Measurements from ENCODE around the gene KRT83.
"Not testable (repeated sequence)": the region's sequence is repeated elsewhere in the genome, so short reads cannot be mapped to it uniquely, and the experiment has no call there.

Gene KRT83

DNA sequence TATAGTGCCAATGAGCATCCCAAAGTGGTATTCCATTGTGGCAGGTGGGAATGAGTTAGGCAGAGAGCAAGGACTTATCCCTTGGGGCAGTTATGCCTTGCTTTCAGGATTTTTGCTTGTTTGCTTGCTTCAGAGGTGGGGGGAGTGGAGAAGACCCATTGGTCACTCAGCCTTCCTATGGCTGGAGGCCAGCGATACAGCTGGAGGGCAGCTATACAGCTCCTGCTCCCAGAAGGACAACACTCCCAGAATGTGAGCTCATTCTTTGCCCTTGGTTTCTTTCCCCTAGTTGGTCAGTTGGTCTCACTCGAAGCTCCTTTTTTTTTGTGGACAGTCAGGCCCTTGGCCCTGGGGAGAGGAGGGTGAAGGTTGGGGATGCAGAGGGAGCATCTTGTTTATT is 14.5 kb downstream of the KRT83 start:
- DNase-seq, result no peak

DNA sequence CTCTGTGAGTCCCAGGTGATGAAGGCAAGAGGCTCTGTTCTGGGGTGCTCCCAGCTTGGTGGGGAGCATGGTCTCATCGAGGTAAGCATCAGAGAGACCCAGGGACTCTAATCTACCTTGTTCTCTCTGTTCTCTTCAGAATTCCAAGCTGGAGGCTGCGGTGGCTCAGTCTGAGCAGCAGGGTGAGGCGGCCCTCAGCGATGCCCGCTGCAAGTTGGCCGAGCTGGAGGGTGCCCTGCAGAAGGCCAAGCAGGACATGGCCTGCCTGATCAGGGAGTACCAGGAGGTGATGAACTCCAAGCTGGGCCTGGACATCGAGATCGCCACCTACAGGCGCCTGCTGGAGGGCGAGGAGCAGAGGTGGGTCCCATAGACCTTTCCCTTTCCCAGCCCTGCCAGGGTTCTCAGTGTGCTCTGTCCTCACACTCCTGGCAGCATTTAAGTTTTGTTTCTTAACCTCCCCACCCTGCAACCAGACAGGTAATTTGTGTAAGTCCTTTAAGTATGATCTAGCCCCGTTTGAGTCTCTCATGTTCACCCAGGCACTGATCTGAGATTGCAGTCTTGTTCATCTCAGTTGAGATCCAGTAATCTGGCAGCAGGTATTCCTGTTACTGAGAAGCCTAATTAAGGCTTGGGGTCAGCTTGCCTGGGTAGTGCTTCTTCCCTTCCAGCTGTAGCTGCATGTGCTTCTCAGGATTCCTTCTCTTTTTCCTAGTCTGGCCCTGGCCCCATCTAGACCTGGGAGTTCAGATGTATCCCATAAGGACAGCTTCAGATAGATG is 15.1 kb downstream of the KRT83 start:
- no peak for DNase-seq

- DNase-seq, result not testable (repeated sequence)
These were observed 16.2 kb downstream of the KRT83 start for GRCh38 chr12:52304941-52305411.

DNA sequence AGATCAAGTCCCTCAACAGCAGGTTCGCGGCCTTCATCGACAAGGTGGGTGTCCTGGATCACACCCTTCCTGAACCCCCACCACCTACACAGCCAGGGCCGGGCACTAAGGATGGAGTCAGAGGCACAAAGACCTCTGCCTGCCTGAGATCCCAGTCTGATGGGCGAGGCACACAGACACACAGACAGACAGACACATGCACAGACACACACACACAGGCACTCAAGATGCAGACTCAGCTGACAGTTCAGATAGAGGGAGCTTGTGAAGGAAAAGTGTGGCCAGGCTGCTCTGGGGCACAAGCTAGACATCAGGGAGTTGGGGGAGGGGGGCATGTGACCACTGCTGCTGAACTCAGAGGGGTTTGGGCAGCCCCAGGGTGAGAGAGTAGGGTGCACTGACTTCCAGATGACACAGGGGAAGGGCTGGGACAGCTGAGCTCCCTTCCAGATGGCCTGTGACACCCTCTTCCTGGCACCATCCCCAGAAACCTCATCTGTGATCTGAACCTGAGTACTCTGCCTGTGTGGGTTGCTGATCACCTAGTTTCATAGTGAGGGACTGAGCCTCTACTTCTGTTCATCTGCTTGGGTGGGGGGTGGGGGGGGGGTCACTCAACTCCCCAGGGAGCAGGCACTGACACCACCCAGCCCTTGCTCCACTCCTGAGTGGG is 18.8 kb downstream of the KRT83 start:
- not testable (repeated sequence) for DNase-seq

GRCh38 chr12:52301721-52302120 is 19.5 kb downstream of the KRT83 start:
- not testable (repeated sequence) for DNase-seq

GRCh38 chr12:52300796-52301691 is 20.2 kb downstream of the KRT83 start:
- no peak for DNase-seq

- no peak for DNase-seq
These were observed 22.5 kb downstream of the KRT83 start for GRCh38 chr12:52298677-52299190.

- no peak for DNase-seq
These were observed 24.5 kb downstream of the KRT83 start for GRCh38 chr12:52296572-52297215.

GRCh38 chr12:52295663-52296062 is 25.5 kb downstream of the KRT83 start:
- no peak for DNase-seq

DNA sequence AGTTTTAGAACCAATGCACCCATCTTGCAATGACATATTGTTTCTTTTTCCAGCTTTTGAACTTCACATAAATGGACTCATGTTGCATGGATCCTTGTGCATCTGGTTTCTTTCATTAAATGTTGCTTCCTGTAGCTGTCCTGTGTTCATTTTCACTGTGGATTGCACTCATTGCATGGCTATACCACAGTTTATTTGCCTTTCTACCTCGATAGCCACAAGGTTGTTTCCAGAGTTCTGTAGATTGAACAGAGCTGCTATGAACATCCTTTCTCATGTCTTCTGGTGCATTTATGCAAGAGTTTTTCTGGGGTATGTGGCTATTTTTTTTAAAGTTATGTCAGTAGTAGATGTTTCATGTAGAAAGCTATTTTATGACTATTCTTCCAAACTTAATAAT is 26.4 kb downstream of the KRT83 start:
- no peak for DNase-seq

DNA sequence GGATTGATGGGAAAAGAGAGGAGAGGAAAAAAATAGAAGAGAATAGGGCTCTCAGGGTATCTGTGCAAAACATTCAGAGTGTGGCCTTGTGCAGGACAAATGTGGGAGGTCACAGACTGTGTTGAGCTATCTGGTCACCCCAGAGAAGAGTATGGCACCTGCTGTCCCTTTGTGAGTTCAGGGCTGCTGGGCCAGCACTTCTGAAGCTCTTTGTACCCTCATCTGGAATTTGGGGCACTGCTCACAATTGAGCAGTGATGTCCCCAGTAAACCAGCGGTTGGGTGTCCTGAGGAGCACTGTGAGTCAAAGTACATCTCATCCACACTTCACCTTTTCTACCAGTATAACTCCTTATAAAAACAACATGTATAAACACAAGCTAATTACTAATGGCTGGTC is 27.3 kb downstream of the KRT83 start:
- no peak for DNase-seq

DNA sequence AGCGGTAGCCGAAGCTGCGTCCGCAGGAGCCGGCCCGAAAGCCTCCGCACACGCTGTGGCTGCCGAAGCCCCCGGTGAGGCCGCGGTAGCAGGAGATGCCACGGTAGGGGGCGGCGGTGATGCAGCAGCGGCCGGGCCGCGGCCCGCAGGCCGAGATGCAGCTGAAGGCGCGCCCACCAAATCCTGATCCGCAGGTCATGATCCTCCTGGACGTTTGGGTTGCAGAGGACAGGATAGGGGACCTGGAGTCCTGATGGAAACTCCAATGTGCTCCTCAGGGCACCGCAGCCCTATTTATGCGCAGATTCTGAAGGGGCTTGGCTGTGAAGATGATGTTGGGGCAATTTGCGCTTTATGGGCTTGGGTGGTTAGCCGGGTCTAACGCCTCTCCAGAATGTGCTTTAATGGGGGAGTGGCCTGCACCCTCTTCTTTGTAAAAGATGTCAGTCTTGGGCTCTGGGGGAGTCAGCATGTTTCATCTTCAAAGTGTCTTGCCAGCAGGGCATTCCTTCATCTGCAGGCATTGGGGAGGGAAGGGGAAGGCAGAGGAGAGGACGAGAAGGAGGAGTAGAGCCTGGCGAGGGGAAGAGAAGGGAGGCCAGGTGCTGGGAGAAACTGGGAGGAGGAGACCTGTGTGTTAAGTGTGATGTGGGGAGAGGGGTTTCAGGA is 29.8 kb downstream of the KRT83 start, which contains the start of gene KRT81:
TSS of gene KRT81 (minus strand) at position 268 of the 669 bp plus-strand sequence. CDS start at position 199, 69 bp downstream.
- DNase-seq, result no peak

GRCh38 chr12:52290483-52291134 is 30.6 kb downstream of the KRT83 start:
- not testable (repeated sequence) for DNase-seq

DNA sequence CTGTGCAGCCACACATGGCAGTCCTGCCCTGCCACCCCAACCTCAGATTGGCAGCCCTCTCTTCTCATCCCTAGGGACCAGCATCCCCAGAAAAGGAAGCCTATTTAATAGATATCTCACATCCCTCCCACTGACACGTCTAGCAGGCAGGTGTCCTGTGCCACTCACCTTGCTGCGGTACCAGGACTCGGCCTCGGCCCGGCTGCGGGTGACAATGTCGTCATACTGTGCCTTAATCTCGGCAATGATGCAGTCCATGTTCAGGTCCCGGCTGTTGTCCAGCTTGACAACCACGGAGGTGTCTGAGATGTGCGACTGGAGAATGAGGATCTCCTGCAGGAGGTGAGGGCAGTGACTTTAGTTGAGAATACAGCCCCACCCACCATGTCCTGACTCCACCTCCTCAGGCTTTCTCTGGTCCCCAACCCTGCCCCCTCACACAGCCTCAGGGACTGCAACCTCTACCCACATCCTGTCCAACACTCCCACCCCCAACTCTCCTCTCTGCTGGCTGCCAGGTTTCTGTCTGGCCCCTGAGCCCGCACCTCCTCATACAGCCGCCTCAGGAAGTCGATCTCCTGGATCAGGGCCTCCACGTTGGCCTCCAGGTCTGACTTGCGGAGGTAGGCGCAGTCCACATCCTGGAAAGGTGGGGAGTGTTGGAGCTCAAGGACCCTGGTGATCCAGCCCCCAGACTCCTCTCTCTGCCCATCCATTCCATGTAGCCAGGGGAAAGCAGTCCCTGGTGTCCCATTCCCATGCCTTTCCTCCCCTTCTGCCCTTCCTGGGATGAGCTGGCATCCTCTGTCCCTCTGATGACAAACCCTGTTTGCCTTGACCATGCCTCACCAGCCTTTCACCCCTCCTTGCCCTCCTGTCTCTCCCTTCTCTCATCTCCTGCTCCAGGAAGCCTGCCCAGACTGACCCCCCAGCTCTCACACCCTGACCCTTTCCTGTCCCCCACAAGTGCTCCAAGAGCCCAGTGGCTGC is 33.1 kb downstream of the KRT83 start:
- DNase-seq, result not testable (repeated sequence)

DNA sequence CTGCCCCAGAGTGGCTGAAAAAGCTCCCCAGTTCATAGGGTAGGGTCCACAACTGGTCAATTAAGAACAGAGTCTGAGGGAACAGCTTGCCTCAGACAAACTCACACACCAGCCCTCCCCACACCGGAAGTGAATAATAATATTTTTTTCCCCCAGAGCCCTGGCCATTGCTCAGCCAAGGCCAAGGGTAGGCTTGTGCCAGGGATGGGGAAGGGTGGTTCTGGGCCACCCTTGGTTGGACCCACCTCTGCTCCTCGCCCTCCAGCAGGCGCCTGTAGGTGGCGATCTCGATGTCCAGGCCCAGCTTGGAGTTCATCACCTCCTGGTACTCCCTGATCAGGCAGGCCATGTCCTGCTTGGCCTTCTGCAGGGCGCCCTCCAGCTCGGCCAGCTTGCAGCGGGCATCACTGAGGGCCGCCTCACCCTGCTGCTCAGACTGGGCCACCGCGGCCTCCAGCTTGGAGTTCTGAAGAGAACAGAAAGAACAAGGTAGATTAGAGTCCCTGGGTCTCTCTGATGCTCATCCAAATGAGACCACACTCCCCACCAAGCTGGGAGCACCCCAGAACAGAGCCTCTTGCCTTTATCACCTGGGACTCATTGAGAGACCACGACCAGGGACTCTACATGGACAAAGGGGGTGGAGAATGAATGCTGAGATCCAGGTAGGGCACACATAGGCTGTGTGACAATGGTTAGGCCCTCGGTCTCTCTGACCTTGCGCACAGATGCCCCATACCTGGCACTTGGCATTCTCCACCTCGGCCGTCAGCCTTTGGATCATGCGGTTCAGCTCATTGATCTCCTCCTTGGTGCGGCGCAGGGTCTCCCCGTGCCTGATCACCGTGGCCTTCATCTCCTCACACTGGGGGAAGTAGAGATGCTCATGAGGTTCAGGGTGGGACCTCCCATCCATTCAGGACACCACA is 34.1 kb downstream of the KRT83 start:
- DNase-seq, result not testable (repeated sequence)

- no peak for DNase-seq
These were observed 35.2 kb downstream of the KRT83 start for GRCh38 chr12:52285851-52286530.

DNA sequence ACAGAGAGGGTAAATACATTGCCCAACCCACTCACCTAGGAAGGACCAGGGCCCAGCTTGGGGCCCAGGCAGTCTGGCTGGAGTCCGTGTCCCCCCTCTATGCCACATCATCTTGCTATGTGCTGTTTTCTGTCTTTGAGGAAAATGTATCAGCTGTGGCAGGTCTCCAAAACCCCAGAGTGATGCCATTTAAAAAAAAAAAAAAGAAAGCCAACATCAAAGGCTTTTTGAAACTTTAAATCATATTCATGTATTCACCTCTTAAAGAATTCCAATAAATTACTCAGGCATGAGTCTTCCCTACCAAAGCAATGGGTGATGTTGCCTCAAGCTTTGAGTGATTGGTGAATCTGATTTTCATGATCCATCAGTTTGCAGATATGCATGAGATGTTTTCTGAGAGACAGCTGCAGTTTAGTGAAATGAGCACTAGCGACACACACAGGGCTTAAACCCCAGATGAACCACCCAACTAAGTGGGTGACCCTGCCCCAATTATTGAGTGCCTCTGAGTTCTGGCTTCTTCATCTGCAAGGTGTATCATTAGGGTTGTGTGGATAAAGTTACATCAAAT is 35.9 kb downstream of the KRT83 start:
- no peak for DNase-seq

All from DMS 273 treated with DMSO at 0.1 percent for 48 hours (cell line).